Small intestine (tissue), 7 donors: ENCODE data around the gene CDH13. TPM values are rescaled to one million over a fixed set of nuclear protein-coding genes. Genes with fewer than 3 reads are reported as not detected.

Experiments
- DNase-seq, 2 donors: peaks; one replicate each; pipeline versions ENCODE4 v3.0.0 to v3.0.0-alpha.2; 2013
- FAIRE-seq: peaks from 2 replicates; lab custom pipeline; 2012; peaks lifted over from hg19 to GRCh38; lab: Jason Lieb, UNC
- H3K27ac ChIP-seq, 3 donors: one replicate each; pipeline ENCODE4 v1.5.1; 2013; ENCODE audit warnings: low read length in 2 of 3, mild to moderate bottlenecking in 2 of 3, control low read depth in 1 of 3, inconsistent platforms in 1 of 3, low read depth in 1 of 3, moderate library complexity in 1 of 3
- H3K27me3 ChIP-seq, 3 donors: one replicate each; pipeline ENCODE4 v1.6.1; 2013; ENCODE audit warnings: low read length in 3 of 3, inconsistent platforms in 1 of 3; ENCODE audit not compliant: control insufficient read depth in 3 of 3, insufficient read depth in 3 of 3
- H3K36me3 ChIP-seq, 3 donors: one replicate each; pipeline ENCODE4 v1.6.1; 2013; ENCODE audit warnings: low read length in 3 of 3, inconsistent platforms in 1 of 3, low read depth in 1 of 3, mild to moderate bottlenecking in 1 of 3, moderate library complexity in 1 of 3; ENCODE audit not compliant: control insufficient read depth in 3 of 3, insufficient read depth in 2 of 3
- H3K4me1 ChIP-seq, 3 donors: one replicate each; pipeline ENCODE4 v1.6.1; 2013; ENCODE audit warnings: low read length in 2 of 3, inconsistent platforms in 1 of 3, low read depth in 1 of 3, mild to moderate bottlenecking in 1 of 3, moderate library complexity in 1 of 3; ENCODE audit not compliant: control insufficient read depth in 3 of 3, insufficient read depth in 2 of 3
- H3K4me3 ChIP-seq, 3 donors: one replicate each; pipeline ENCODE4 v1.5.1; 2013; ENCODE audit warnings: low read length in 3 of 3, control low read depth in 1 of 3, inconsistent platforms in 1 of 3, low read depth in 1 of 3, mild to moderate bottlenecking in 1 of 3, moderate library complexity in 1 of 3
- H3K9me3 ChIP-seq, 2 donors: one replicate each; pipeline ENCODE4 v1.6.1; 2013; ENCODE audit warnings: low read depth in 1 of 2, low read length in 1 of 2; ENCODE audit not compliant: control insufficient read depth in 2 of 2, insufficient read depth in 1 of 2
- WGBS, 3 donors: extraction: QIAGEN DNeasy Blood & Tissue Kit; methylation state at CpG; one replicate each; pipeline ENCODE4 v1.1.7; 2013; 5-methylcytosine and 5-hydroxymethylcytosine counted together
- polyA plus RNA-seq, 4 donors: library from polyadenylated mRNA; stranded (reverse) in 3 of 4; unstranded in 1 of 4; fragments of 200-250 nt in 3 of 4; fragments of 120-200 nt in 1 of 4; gene quantifications; one replicate each; pipeline versions ENCODE4 v1.2.1 to v1.2.3, GENCODE V29; 2013
- donor health status: healthy with polysubstance abuse.
- donor health status: control.
- donor health status: control.
- donor health status: Bipolar disorder and iron deficiency.
- donor health status: healthy.

The CDH13 gene
- polyA plus RNA-seq, 4 donors = 0.27 to 15.0 (median 2.9) TPM; not detected in 1

DNA sequence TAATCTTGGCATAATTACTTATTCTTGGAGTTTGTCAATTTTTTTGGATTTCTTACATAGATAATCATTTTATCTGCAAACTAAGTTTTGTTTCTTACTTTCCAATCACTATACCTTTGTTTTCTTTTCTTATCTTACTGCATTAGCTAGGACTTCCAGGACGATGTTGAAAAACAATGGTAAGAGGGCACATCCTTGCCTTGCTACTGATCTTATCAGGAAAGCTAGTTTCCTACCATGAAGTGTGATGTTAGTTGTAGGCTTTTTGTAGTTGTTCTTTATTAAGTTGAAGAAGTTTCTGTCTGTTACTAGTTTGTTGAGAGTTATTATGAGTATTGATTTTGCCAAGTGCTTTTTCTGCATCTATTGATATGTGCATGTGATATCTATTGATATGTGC is 31.0 kb downstream of the CDH13 start:
- no peaks in the 10 kb centered on the region for H3K9me3 ChIP-seq
- H3K36me3 ChIP-seq = no peaks in the 10 kb centered on the region
- H3K4me3 ChIP-seq = no peak overlapping the region
- FAIRE-seq (no peak), DNase-seq (no peak)
- H3K27me3 ChIP-seq = no peaks in the 10 kb centered on the region
- 46 to 65% (median 50%) methylated on average over 1 of the region's 1 CpG for WGBS, 3 donors
- peaks cover 0 to 28% (median 14%) of the 10 kb centered on the region in 3 donors for H3K4me1 ChIP-seq
- no peak overlapping the region for H3K27ac ChIP-seq

DNA sequence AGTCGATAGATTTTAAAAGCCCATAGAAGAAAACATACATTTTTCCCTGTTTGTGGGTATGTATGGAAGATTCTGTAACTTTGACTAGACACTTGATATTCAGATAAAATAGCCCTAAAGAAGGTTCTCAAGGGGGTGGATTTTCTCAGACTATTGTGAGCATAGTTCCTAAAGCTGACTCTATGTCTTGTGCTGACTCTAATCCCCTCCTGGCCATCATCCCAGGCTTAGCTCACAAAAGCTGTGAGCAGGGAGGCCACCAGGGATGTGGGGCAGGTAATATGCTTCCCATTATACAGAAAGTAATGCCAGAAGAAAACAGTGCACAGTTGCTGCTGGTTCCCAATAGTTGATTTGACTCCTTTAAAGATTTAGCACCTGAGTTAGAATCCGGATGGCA is 32.0 kb downstream of the CDH13 start:
- no peak overlapping the region for H3K27ac ChIP-seq
- no peak for FAIRE-seq
- WGBS, 3 donors = 89 to 96% (median 95%) methylated on average over 2 of the region's 2 CpGs

DNA sequence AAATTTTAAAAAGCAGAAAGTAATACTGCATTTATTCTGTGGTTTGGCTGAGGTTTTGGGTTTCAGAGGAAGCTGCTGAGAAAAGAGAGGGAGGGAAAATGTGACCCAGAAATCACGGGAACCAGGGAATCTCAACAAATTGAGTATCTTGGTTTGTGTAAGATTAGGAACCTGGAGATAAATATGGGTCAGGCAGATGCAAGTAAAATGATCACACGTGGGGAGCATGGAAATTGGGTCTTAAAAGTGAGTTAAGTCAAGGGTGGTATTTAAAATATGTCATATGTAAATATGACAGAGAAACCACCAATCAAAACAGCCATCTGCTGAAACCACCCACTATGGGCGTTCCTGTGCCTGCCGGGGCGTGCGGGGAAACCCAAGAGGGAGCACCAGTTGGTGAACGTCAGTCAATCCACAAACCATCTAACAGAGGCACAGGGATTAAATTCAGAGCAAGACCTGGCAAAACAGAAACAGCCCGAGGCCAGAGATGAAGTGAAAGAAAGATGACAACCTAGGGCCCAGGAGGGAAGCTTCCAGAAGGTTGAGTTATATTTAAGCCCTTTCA is 33.4 kb downstream of the CDH13 start:
- Histone ChIP-seq H3K9me3 (peaks cover 0 to 3% of the 10 kb centered on the region in 2 donors), H3K4me3 (no peak overlapping the region), H3K27me3 (no peaks in the 10 kb centered on the region), H3K27ac (no peak overlapping the region), H3K4me1 (peaks cover 0 to 6% (median 0%) of the 10 kb centered on the region in 3 donors), H3K36me3 (no peaks in the 10 kb centered on the region)
- FAIRE-seq (no peak), DNase-seq (no peak)
- WGBS, 3 donors = 64 to 83% (median 68%) methylated on average over 8 of the region's 8 CpGs

More for the DNA sequence above, 32.0 kb downstream of the CDH13 start:
- no peak overlapping the region for H3K4me3 ChIP-seq
- H3K9me3 ChIP-seq = no peaks in the 10 kb centered on the region
- H3K36me3 ChIP-seq = no peaks in the 10 kb centered on the region
- H3K4me1 ChIP-seq = peaks cover 0 to 18% (median 8%) of the 10 kb centered on the region in 3 donors
- no peaks in the 10 kb centered on the region for H3K27me3 ChIP-seq
- DNase-seq = no peak

DNA sequence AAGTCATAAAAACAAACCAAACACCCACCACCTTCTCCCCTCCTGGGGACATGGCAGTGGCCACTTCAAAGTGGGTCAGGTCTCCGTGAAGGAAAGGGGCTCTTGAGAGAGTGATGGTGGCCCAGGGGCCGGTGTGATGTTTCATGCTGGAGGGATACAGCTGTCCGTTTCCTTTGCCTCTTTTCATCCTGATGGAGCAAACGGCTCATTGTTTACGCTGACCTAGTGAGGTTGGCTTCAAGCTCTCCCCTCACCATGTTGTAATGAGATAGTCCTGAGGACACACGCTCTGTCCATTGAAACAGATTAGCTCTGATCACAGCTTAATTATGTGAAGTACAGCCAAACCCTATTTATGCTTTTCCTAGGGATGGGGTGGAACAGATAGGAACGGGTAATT is 34.2 kb downstream of the CDH13 start:
- WGBS, 3 donors = 76 to 89% (median 81%) methylated on average over 7 of the region's 7 CpGs
- H3K4me3 ChIP-seq = no peak overlapping the region
- no peak for FAIRE-seq
- no peaks in the 10 kb centered on the region for H3K27me3 ChIP-seq
- no peak overlapping the region for H3K27ac ChIP-seq
- H3K36me3 ChIP-seq = no peaks in the 10 kb centered on the region
- H3K9me3 ChIP-seq = peaks cover 0 to 7% of the 10 kb centered on the region in 2 donors
- H3K4me1 ChIP-seq = no peaks in the 10 kb centered on the region
- no peak for DNase-seq

DNA sequence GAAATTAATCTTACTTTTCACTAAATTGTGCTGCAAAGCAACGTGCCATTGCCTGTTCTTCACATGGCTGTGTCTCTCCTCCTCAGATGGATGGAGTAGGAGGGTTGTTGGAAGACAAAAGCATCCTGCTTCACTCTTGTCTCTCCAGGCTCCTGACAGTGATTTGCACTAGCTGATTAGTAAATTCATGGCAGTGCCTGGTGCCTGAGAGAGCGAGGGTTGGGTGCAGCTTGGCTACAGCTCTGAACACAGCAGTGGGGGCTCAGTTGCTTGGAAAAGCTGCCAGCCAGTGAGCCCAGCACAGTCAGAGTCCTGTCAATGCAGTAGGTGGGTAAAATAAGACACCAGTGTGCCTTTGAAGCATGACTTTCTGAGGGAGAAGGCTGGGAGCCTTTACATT is 37.4 kb downstream of the CDH13 start:
- Histone ChIP-seq H3K27me3 (no peaks in the 10 kb centered on the region), H3K9me3 (peaks cover 0 to 7% of the 10 kb centered on the region in 2 donors), H3K36me3 (no peaks in the 10 kb centered on the region), H3K4me1 (no peaks in the 10 kb centered on the region), H3K27ac (no peak overlapping the region), H3K4me3 (no peak overlapping the region)
- 70 to 88% (median 83%) methylated on average over 2 of the region's 2 CpGs for WGBS, 3 donors
- DNase-seq (no peak), FAIRE-seq (no peak)

DNA sequence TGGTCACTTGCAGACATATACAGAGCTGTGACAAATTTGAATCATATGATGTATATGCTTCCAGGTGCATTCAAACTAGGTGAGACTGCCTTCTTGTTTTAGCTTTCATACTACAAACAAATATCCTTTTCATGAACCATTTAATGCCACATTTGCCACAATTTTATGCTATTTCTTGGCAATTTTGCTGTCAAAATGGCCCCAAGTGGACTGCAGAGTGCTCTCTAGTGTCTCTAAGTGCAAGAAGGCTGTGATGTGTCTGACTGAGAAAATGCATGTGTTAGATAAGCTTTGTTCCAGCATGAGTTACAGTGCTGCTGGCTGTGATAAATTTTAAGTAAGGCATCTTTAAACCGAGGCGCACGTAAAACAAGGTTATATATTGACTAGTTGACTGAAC is 38.3 kb downstream of the CDH13 start:
- Histone ChIP-seq H3K36me3 (no peaks in the 10 kb centered on the region), H3K27ac (no peak overlapping the region), H3K4me1 (no peaks in the 10 kb centered on the region), H3K9me3 (peaks cover 0 to 7% of the 10 kb centered on the region in 2 donors), H3K27me3 (no peaks in the 10 kb centered on the region), H3K4me3 (no peak overlapping the region)
- WGBS, 3 donors = 75 to 83% (median 82%) methylated on average over 3 of the region's 3 CpGs
- no peak for FAIRE-seq
- no peak for DNase-seq

DNA sequence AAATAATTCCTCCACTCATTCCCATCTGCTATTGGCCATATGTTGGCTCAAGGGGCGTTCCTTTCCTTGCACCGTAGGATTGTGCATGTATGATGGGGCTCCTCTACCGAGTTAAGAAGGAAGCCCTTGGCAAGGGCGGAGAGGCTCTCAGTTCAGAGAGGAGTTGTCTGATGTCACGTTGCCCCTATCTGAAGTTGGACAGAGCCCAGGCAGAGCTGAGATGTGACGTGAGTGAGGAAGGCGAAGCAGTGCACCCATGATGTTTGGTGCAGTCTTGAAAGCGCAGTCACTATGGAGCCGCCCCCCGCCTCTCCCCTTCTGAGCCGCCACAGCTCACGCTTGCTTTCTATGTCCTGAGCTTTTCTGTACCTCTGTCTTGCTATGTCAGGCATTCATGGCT is 40.7 kb downstream of the CDH13 start:
- no peak overlapping the region for H3K4me3 ChIP-seq
- H3K27me3 ChIP-seq = no peaks in the 10 kb centered on the region
- WGBS, 3 donors = 74 to 84% (median 84%) methylated on average over 11 to 12 of the region's 12 CpGs
- H3K9me3 ChIP-seq = peaks cover 0 to 7% of the 10 kb centered on the region in 2 donors
- H3K27ac ChIP-seq = no peak overlapping the region
- H3K36me3 ChIP-seq = no peaks in the 10 kb centered on the region
- H3K4me1 ChIP-seq = no peaks in the 10 kb centered on the region
- DNase-seq (no peak), FAIRE-seq (no peak)

DNA sequence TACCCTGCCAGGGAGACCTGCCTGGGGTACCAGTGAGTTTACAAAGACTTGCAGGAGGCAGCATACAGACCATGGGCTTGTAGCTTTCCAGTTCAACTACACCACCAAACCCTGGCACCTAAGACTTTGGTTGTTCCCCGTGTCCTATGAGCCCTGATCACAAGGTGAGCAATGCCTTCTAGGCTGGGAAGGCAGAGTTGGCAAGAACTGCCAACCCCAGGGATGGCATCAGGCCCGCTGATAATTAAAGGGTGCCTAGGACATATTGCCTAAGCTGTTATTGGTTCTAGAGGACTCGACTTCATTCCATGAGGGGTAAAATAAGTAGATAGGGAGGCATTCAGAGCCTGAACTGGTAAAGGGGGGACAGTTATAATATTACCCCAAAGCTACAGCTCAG is 41.3 kb downstream of the CDH13 start:
- WGBS, 3 donors = 82 to 91% (median 89%) methylated on average over 3 of the region's 3 CpGs
- H3K4me1 ChIP-seq = no peaks in the 10 kb centered on the region
- no peak overlapping the region for H3K27ac ChIP-seq
- H3K4me3 ChIP-seq = no peak overlapping the region
- H3K36me3 ChIP-seq = no peaks in the 10 kb centered on the region
- DNase-seq (no peak), FAIRE-seq (no peak)
- no peaks in the 10 kb centered on the region for H3K27me3 ChIP-seq
- peaks cover 0 to 7% of the 10 kb centered on the region in 2 donors for H3K9me3 ChIP-seq

DNA sequence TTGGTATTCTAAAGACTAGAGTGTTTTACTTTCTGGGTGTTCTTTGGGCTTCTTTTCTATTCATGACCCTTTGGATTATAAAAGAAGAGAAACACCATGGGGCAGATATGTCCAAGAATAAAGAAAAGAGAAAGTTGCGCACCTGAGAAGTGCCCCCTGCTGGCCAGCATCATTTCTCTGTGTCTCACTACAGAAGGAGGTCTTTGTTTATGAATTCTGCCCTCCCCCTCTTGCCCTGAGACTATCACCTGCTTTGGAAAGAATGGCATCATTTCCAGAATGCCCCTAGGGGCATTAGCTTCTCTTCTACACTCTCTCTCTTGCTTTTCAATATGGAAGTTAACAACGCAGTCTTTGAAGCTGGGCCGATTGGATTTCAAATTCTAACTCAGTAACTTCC is 45.0 kb downstream of the CDH13 start:
- no peaks in the 10 kb centered on the region for H3K36me3 ChIP-seq
- peaks cover 0 to 3% (median 0%) of the 10 kb centered on the region in 3 donors for H3K4me1 ChIP-seq
- H3K4me3 ChIP-seq = no peak overlapping the region
- H3K9me3 ChIP-seq = no peaks in the 10 kb centered on the region
- 95 to 97% (median 96%) methylated on average over 3 of the region's 3 CpGs for WGBS, 3 donors
- DNase-seq (no peak), FAIRE-seq (no peak)
- H3K27ac ChIP-seq = no peak overlapping the region
- H3K27me3 ChIP-seq = no peaks in the 10 kb centered on the region
